ENCODE measurements around the gene RBP2.

DNA sequence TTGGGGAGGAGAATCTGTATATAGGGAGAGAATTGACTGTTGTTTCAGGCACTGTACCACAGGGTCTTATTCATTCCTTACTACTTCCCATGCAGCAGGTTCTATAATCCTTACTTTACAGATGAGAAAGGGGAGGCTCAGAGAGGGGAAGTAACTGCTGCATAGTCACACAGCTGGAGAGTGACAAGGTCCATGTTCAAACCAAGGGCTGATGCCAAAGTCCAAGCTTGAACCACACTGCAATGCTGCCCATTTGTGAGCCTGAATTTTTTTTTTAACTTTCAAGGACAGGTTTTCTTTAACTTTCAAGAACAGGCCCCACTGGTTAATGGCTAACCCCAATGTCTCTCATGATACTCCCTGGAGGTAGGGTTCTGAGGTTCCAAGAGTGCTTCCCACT, 26.2 kb downstream of the RBP2 start:
- TF ChIP-seq EZH2 (IDR thresholded peaks at IDR 0.05; ENCODE audit: insufficient read depth, poor library complexity, severe bottlenecking) (no peak), EZH2phosphoT487 (IDR thresholded peaks at IDR 0.05; ENCODE audit: insufficient read depth, low read depth) (no peak)
